OCI-LY3 (cell line): ENCODE results near the gene ARHGAP9.
"Not testable (repeated sequence)": the region's sequence is repeated elsewhere in the genome, so short reads cannot be mapped to it uniquely, and the experiment has no call there.

ENCODE experiments used
- H2AFZ ChIP-seq: fragments of 200-600, 300-600 bp; shearing (Covaris generic); 2 replicates; pipeline ENCODE4 v1.6.0; 2014; ENCODE audit warnings: antibody characterized with exemption, low read depth, low read length
- H3K27ac ChIP-seq: fragments of 200-600, 300-600 bp; sonication (generic); 2 replicates; pipeline ENCODE4 v1.5.1; 2014; ENCODE audit warnings: mild to moderate bottlenecking, low read length, moderate library complexity, mixed read lengths
- H3K27me3 ChIP-seq: fragments of 200-600, 300-600 bp; sonication (generic); 2 replicates; pipeline ENCODE4 v1.6.1; 2014; ENCODE audit warnings: low read depth, low read length, mixed read lengths
- H3K36me3 ChIP-seq: fragments of 200-600, 300-600 bp; sonication (generic); replicated peaks from 2 replicates; pipeline ENCODE3; 2014; ENCODE audit warnings: low read depth, low read length, mixed read lengths
- H3K4me1 ChIP-seq: fragments of 300-600, 200-600 bp; sonication (generic); 2 replicates; pipeline ENCODE4 v1.6.1; 2014; ENCODE audit warnings: low read length, mixed read lengths
- H3K4me2 ChIP-seq: fragments of 200-600, 300-600 bp; sonication (generic); 2 replicates; pipeline ENCODE4 v1.6.1; 2014; ENCODE audit warnings: low read length, mixed read lengths
- H3K4me3 ChIP-seq: fragments of 300-600, 200-600 bp; sonication (generic); 2 replicates; pipeline ENCODE4 v1.5.1; 2014; ENCODE audit warnings: antibody characterized with exemption, mild to moderate bottlenecking, low read length, moderate library complexity
- H3K79me2 ChIP-seq: fragments of 300-600, 200-600 bp; shearing (Covaris generic); 2 replicates; pipeline ENCODE4 v1.6.1; 2014; ENCODE audit warnings: mild to moderate bottlenecking, low read length, mixed read lengths
- H3K9ac ChIP-seq: fragments of 300-600, 200-600 bp; shearing (Covaris generic); 2 replicates; pipeline ENCODE4 v1.6.0; 2014; ENCODE audit warnings: mild to moderate bottlenecking, low read length, moderate library complexity
- H3K9me3 ChIP-seq: fragments of 200-600, 300-600 bp; shearing (Covaris generic); 2 replicates; pipeline ENCODE4 v1.6.1; 2014; ENCODE audit warnings: low read length, mixed read lengths; ENCODE audit not compliant: insufficient read depth
- H4K20me1 ChIP-seq: fragments of 200-600, 300-600 bp; sonication (generic); 2 replicates; pipeline ENCODE4 v1.6.1; 2016; ENCODE audit warnings: low read length, mixed read lengths; ENCODE audit not compliant: insufficient read depth
- EZH2phosphoT487 ChIP-seq: fragments of 200-600 bp; shearing (Covaris generic); IDR thresholded peaks from 2 replicates; pipeline ENCODE4 v1.6.1; 2018; ENCODE audit warnings: antibody characterized with exemption, mixed run types, low read depth
- TF ChIP-seq, protein P1 (sequence below): fragments of 200-600, 300-600 bp; sonication (generic); IDR thresholded peaks from 2 replicates; pipeline ENCODE4 v1.5.1; 2014; ENCODE audit warnings: antibody characterized with exemption, low read length, low read depth

Gene ARHGAP9

DNA sequence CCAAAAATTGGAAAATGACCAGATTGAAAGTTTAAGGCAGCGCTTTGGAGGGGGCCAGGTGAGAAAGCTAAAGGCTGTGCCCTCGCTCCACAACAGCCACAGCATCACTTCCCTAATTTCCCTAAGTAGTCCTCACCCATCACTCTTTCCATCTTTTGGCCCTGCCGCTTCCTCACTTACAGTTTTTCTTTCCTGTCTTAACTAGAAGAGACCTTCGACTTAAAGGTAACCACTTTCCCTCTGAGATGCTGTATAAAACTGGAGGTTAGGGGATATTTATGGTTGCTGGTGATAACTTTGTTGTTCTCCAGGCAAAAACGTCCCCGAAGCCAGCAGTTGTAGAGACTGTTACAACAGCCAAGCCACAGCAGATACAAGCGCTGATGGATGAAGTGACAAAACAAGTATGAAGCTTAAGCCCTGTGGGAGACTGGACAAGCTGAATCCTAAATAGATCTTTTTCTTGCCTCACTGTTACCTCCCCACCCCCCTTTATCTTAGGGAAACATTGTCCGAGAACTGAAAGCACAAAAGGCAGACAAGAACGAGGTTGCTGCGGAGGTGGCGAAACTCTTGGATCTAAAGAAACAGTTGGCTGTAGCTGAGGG is 36.4 kb upstream of the ARHGAP9 start:
- Histone ChIP-seq H4K20me1 (peaks cover 25% of the 10 kb centered on the region), H3K9me3 (no peaks in the 10 kb centered on the region), H3K79me2 (peaks cover 25% of the 10 kb centered on the region), H3K27ac (no peak overlapping the region), H3K36me3 (peaks cover 67% of the 10 kb centered on the region), H3K9ac (no peak overlapping the region), H3K4me2 (no peak overlapping the region), H3K4me3 (no peak overlapping the region), H2AFZ (no peak overlapping the region), H3K4me1 (peaks cover 15% of the 10 kb centered on the region), H3K27me3 (no peaks in the 10 kb centered on the region)
- TF ChIP-seq EZH2phosphoT487, result no peak
- TF ChIP-seq, protein P1, sequence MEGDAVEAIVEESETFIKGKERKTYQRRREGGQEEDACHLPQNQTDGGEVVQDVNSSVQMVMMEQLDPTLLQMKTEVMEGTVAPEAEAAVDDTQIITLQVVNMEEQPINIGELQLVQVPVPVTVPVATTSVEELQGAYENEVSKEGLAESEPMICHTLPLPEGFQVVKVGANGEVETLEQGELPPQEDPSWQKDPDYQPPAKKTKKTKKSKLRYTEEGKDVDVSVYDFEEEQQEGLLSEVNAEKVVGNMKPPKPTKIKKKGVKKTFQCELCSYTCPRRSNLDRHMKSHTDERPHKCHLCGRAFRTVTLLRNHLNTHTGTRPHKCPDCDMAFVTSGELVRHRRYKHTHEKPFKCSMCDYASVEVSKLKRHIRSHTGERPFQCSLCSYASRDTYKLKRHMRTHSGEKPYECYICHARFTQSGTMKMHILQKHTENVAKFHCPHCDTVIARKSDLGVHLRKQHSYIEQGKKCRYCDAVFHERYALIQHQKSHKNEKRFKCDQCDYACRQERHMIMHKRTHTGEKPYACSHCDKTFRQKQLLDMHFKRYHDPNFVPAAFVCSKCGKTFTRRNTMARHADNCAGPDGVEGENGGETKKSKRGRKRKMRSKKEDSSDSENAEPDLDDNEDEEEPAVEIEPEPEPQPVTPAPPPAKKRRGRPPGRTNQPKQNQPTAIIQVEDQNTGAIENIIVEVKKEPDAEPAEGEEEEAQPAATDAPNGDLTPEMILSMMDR, result no peak

GRCh38 chr12:57515408-57515933 is 35.8 kb upstream of the ARHGAP9 start:
- H3K4me3 ChIP-seq, result no peak overlapping the region
- H3K9ac ChIP-seq, result no peak overlapping the region
- H3K4me2 ChIP-seq, result no peak overlapping the region
- H2AFZ ChIP-seq, result no peak overlapping the region
- peaks cover 67% of the 10 kb centered on the region for H3K36me3 ChIP-seq
- peaks cover 25% of the 10 kb centered on the region for H3K79me2 ChIP-seq
- TF ChIP-seq, protein P1, result no peak
- TF ChIP-seq EZH2phosphoT487, result no peak
- no peak overlapping the region for H3K27ac ChIP-seq
- peaks cover 13% of the 10 kb centered on the region for H3K4me1 ChIP-seq
- no peaks in the 10 kb centered on the region for H3K9me3 ChIP-seq
- H3K27me3 ChIP-seq, result no peaks in the 10 kb centered on the region
- peaks cover 25% of the 10 kb centered on the region for H4K20me1 ChIP-seq

DNA sequence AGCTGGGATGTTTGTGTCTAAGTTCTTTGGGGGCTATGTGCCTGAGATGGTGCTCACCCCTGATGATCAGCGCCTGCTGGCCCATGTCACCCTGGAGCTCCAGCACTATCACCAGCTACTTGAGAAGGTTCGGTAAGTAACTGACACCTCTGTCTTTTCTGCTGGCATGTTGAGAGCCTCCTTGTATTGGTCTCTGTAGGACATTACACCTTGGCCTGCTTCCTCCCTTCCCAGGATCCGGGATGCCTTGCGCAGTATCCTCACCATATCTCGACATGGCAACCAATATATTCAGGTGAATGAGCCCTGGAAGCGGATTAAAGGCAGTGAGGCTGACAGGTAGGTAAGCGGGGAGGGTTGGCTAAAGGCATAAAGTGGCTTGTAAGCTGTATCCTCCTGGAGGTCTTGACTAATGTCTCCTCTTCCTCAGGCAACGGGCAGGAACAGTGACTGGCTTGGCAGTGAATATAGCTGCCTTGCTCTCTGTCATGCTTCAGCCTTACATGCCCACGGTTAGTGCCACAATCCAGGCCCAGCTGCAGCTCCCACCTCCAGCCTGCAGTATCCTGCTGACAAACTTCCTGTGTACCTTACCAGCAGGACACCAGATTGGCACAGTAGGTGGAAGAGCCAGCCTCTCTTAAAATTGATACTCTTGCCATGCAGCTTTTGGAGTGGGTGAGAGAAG is 35.2 kb upstream of the ARHGAP9 start:
- H3K9ac ChIP-seq, result no peak overlapping the region
- peaks cover 24% of the 10 kb centered on the region for H4K20me1 ChIP-seq
- no peak overlapping the region for H3K4me3 ChIP-seq
- peaks cover 66% of the 10 kb centered on the region for H3K36me3 ChIP-seq
- TF ChIP-seq EZH2phosphoT487, result no peak
- TF ChIP-seq, protein P1, result no peak
- no peak overlapping the region for H2AFZ ChIP-seq
- peaks cover 21% of the 10 kb centered on the region for H3K79me2 ChIP-seq
- H3K27me3 ChIP-seq, result no peaks in the 10 kb centered on the region
- no peak overlapping the region for H3K4me2 ChIP-seq
- no peak overlapping the region for H3K27ac ChIP-seq
- H3K9me3 ChIP-seq, result no peaks in the 10 kb centered on the region
- H3K4me1 ChIP-seq, result peaks cover 13% of the 10 kb centered on the region

DNA sequence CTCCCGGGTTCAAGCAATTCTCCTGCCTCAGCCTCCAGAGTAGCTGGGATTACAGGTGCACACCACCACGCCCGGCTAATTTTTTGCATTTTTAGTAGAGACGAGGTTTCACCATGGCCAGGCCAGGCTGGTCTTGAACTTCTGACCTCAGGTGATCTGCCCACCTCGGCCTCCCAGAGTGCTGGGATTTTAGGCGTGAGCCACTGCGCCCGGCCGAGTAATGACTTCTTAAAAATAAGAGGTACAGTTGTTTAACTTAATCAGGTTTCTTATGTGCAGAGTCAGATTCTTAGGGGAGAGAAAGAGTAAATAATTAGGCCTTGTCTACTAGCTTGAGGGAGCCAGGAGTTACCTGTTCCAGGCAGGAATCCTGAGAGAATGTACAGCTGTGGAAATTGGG is 34.6 kb upstream of the ARHGAP9 start:
- H3K4me2 ChIP-seq, H2AFZ ChIP-seq, H3K27ac ChIP-seq, H3K4me3 ChIP-seq, H3K27me3 ChIP-seq, H3K9ac ChIP-seq, H3K9me3 ChIP-seq: not testable (repeated sequence)
- Histone ChIP-seq H3K36me3 (peaks cover 60% of the 10 kb centered on the region), H4K20me1 (peaks cover 18% of the 10 kb centered on the region), H3K79me2 (peaks cover 15% of the 10 kb centered on the region), H3K4me1 (peaks cover 10% of the 10 kb centered on the region)

DNA sequence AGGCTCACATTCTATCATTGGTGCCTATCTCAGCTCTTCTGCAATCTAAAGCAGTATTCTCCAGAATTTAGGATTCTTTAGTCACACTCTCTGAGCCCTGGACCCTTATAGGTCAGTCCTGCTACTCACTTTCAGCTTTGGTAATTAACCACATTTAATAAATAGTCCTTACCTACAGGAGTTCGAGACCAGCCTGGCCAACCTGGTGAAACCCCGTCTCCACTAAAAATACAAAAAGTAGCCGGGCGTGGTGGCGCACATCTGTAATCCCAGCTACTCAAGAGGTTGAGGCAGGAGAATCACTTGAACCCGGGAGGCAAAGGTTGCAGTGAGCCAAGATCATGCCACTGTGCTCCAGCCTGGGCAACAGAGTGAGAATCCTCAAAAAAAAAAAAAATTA is 34.0 kb upstream of the ARHGAP9 start:
- not testable (repeated sequence) for H3K4me1 ChIP-seq, H2AFZ ChIP-seq, H3K79me2 ChIP-seq, H3K4me2 ChIP-seq, H3K27ac ChIP-seq, H3K27me3 ChIP-seq, H3K9me3 ChIP-seq, H3K9ac ChIP-seq, H3K4me3 ChIP-seq
- Histone ChIP-seq H4K20me1 (peaks cover 12% of the 10 kb centered on the region; the same call in 1 of the 2 replicates), H3K36me3 (peaks cover 58% of the 10 kb centered on the region)
